ENCODE measurements around the gene CD164.
A peak's percentile ranks its signal among the peaks of the same experiment; 100 is the strongest.
"Not testable (repeated sequence)": the region's sequence is repeated elsewhere in the genome, so short reads cannot be mapped to it uniquely, and the experiment has no call there.

The CD164 gene

DNA sequence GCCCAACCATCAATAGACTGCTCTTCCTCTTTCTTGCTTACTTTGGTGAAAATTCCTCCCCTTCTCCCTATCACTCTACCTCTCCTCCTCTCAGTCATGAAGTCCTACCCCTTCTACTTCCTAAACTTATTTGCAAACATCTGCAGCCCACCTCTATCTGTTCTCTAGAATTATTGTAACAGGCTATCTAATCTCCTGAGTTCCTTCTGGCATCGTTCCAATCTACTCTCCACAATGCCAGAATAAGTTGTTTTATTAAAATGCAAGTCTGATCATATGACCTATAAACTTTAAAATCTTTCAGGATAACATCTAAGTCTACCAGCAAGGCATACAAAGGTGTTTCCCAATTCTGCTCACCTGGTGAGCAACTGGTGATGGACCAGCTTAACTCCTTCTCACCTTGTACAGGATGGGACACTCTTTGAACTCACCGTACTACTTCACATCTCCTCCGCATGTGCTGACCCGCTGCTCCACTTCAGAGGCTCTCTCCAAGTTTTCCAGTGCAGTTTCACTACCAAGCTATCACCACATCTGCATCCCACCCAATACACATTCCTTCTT, 7.9 kb downstream of the CD164 start:
- no peak for DNase-seq

DNA sequence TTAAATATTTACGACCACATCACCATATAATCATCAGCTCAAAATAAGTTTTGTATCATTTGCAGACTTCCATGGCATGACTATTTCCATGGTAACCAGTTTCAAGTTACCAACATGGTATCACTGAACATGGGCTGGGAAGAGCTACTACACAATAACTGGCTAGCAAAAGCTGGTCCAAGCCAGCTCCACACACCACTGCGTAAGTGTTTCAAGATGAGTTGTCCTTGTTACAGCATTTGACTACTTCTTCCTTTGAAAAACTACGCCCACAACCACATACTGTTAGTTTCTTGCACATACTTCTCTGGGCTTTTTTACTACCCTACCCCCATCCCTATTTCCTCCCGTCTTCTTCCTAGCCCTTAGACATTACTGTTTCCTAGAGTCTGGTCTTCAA, 8.5 kb downstream of the CD164 start:
- DNase-seq, result peak; percentile 80 to 90

DNA sequence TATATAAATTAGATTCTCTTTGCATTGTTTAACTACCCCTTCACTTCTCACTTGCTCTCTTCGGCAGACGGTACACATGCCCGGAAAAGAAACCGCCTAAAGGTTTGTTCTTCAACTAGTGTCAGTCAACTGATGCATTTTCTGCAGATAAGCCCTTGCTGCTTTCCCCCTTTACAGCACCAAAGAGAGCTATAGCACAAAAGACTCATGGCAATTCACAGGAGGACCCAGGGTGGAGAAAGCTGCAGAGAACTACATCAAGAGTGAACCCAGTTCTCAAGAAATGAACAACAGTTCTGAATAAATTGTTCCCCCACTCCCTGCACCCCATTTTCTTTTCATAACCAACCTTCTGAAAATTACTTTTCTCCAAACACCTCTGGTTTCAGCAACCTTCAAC, 8.9 kb downstream of the CD164 start:
- DNase-seq, result no peak

DNA sequence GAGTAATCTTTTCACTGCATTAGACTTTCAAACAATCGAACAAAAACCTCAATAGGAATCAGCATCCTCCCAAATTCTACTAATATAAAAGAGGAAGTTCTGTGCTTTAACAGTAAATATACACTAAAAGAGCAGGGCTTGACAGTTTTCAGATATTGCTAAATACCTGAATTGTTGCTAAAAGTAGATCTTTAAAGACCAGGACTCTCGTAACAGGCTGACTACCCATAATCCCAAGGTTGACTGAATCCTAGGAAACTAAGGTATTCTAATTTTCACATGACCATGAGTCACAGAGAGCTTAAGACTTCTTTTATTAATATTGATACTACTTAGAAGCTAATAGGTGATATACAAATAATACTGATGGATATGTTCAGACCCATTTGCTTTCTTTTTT, 10.1 kb downstream of the CD164 start:
- peak in 1 of 2 donors; percentile 45 for DNase-seq

DNA sequence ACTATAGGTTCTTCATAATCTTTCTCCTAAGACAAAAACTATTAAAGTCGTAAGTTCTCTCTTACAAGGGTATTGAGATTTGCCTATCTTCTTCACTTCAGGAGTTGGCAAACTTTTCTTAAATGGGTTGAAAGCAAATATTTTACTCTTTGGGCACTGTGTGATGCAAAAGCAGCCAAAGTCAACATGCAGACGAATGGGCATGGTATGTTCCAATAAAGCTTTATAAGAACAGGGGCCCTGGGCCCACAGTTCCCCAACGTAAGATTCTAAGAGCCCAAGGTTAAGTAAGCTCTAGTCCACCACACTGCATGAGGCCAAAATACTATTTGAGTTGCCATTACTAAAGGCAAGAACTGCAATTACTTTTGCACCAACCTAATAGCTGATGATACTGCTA, 11.5 kb downstream of the CD164 start:
- DNase-seq, result no peak

DNA sequence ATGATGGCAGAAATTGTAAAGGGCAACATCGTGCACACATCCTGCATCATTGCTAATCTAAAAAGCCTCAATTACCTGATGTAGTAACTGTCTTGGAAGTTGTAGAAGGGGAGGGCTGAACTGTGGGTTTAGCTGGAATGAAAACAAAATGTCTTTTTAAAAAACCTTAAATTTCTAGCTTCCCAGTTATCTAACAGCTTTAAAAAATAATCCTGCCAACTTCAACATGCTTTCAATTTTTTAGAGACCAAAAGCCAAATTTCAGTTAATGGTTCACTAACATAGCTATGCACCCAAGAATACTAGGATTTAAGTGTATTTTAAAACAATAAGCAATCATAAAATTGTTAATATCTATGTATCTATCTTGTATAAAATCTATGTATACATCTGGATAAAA, 11.9 kb downstream of the CD164 start:
- DNase-seq, result no peak

DNA sequence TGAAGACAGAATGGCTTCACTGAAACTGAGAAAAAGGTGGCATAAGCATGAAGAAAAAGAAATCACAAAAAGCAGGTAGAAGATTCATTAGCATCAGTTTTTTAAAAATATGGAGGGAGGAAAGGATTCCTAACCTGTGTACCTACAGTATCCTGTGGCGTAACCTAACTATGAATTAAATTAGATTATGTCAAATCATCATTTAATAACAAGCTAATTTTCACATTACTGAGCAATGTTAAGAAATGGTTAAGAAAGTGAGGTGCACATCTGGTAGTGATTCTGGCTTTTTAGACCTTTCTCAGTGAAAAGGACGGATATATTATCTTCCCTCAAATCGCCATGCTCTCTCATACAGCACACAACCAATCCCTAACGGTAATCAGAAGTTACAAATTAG, 12.5 kb downstream of the CD164 start:
- DNase-seq, result no peak

DNA sequence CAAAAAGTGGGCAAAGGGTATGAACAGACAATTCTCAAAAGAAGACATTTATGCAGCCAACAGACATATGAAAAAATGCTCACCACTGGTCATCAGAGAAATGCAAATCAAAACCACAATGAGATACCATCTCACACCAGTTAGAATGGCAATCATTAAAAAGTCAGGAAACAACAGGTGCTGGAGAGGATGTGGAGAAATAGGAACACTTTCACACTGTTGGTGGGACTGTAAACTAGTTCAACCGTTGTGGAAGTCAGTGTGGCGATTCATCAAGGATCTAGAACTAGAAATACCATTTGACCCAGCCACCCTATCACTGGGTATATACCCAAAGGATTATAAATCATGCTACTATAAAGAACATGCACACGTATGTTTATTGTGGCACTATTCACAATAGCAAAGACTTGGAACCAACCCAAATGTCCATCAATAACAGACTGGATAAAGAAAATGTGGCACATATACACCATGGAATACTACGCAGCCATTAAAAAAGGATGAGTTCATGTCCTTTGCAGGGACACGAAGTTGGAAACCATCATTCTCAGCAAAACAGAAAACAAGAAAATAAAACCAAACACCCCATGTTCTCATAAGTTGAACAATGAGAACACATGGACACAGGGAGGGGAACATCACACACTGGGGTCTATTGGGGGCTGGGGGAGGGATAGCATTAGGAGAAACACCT, 17.7 kb downstream of the CD164 start:
- not testable (repeated sequence) for DNase-seq

DNA sequence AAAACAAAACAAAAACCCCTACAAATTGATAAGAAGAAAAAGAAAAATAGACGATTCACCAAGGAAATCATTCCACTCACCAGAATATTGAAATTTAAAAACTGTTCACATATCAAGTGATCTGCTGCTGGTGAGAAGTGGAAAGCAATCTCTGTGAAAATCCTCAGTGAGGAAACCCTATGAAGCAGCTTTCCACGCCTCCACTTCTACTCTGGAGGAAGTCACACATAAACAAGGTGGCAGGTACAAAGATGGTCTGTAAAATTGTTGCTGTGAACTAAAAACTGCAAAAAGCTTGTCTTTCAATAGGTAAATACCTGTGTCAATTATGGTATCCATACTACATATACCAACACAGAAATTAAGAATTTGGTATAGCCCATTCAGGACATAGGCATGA, 18.5 kb downstream of the CD164 start:
- no peak for DNase-seq

DNA sequence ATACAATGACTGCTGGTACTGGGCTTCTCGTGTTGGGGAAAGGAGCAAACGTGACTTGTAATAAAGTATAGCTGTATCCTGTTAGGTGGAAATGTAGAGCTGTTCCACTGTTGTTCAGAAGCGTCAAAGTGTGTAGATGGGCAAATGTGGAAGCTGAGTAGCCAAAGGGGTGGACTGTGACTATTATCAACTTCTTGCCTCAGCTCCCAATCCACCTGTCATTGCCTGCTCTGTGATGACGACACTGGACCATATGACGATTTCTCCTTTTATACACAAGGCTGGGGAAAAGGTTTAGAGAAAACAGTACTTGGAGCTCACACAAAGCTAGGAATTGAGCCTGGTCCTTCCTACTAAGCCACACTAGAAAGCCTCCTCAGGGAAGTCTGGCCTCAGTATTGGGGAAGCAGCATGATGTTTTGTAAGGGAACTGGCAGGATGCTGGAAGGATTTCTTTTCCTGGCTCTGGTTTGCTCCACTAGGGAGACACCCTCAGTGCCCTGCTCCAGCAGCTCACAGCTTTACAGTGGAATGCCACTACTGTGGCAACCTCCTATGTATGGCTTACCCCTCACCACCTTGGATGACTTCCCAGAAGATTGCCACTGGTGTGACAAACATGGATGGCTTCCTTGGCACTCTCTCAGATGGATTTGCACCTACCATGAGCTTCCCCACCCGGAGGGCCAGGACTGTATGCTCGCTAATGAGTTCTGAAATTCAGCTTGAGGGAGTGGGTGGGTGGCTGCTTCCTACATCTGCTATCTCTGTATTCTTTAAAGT, 20.0 kb downstream of the CD164 start:
- DNase-seq, result no peak

DNA sequence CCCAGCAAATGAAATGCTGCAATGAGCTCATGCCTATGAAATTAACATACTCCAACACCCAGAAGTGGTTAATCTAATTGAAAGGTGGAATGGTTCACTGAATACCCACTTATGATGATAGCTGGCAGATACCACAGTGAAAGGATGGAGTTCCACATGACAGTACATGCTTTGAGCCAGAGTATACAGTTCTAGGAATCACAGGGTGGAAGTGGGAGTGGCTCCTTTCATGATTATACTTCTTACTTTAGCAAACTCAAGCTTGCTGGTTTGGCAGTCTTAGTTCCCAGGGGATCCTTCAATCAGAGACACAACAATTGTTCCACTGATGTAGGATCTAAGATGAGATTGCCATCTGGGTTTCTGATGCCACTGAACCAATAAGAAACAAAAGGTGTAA, 21.5 kb downstream of the CD164 start:
- no peak for DNase-seq

DNA sequence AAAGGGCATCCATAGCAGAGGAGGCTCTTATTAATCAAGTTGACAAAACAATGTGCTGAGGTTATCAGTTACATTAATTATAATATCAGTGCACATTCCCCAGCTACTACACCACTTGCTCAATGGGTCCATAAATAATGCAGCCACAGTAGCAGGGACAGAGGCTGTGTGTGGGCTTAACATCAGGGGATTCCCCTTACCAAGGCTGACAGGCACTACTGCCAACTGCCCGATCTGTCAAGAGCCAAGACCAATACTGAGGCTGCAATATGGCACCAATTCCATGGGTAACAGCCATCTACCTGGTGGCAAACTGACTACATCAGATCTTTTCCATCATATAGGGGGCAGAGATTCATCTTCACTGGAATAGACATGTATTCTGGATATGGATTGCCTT, 22.0 kb downstream of the CD164 start:
- DNase-seq, result no peak

DNA sequence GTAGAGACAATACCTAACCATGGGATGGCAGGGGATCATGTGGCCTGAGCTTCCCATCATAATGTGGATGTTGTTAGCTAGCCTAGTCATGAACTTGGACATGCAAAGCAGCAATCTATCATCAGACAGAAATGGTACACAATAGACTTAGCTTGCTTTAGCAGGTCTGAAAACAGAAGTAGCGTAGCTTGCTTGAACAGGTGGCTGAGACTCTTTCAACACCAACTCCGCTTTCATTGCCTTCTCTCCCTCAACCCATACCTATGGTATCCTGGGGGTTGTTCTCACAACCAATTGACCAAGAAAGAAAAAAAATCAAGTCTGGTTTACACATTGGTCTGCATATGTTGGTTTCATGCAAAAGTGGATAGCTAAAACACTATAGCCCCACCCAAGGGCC, 23.0 kb downstream of the CD164 start:
- no peak for DNase-seq

DNA sequence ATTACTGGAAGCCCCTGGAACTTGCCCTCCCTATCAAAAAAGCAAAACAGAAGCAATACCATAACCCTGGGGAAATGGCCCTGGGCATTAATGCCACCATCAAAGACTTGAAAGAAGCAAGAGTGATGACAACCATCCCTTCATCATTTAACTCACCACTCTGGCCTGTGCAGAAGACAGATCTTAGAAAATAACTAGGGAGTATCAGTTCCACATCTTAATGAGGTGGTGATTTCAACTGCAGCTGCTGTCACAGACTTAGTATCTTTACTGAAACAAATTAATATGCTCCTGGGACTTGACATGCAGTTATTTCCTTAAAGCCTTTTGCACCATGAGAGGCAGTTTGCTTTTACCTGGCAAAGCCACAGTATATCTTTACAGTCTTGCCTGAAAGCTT, 24.1 kb downstream of the CD164 start:
- DNase-seq, result no peak

DNA sequence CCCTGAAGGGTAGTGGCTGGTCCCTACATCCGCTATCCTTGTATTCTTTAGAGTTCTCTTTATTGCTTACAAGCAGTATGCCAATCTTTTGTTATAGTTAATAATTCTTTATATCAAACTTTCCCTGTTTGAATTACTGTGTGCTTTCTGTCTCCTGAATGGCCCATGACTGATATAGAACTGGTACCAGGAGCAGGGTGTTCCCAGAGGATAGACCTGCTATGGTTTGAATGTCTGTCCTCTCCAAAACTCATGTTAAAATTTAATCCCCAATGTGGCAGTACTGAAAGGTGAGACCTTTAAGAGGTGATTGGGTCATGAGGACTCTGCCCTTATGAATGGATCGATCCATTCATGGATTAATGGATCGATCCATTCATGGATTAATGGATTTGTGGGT, 26.0 kb downstream of the CD164 start:
- no peak for DNase-seq

DNA sequence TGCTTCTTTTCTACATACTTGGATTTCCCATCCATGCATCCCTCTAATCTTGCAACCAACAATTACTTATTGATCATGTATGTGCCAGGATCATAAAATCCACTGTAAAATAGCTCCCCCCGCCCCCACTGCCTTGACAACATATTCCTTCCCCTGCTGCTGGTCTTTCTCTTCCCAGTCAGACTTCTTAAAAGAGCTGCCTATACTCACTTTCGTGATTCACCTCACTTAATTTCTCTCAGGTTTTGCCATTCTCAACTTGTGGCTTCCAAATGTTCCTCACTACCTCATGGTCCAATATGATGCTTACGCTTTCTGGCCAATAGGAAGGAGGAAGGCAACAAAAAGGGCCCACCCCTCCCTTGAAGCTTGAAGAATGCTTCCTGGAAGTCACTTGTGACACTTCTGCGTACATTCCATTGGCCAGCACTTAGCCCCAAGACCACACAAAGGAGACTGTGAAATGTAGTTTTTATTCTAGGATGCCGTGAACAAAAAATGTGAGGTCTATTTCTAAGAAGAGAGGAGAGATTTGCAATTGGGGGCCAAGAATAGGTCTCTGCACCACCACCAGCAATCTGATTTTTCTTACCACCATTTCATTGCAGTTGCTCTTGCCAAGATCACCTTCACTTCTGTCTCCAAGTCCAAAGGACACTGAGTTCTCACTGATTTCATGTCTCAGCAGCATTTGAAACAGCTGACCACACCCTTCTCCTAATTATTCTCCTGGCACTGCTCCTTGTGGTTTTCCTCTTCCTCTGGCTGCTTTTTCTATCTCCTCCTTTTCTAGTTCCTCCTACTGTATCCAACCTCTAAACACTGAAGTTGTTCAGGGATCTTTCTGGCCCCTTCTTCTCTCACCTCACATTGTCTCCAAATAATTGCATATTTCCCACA, 30.8 kb downstream of the CD164 start:
- DNase-seq, result peak in 1 of 2 donors; percentile 34

DNA sequence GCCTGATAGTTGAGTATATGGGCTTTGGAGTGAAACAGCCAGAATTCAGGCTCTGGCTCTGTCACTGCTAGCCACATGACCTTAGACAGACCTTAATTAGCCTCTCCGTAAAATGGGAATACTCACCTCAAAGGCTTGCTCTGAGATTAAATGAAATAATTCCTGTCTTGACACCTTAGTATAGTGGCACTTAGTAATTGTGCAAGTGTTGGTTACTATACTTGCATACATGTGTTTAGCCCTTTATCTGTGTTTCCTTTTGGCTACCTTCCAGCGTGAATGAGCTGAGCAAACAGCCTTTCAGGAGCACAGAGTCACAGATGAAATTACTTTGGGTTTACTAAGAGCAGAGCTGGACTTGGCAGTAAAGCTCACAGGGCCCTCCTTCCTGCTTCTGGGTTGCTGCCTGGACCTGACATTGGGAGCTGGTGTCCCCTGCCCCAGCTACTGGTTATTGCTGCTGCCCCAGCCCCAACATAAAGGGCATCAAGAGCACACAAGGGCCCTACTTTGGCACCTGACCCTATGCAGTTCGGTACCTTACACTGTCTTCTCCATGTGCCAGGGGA, 32.8 kb downstream of the CD164 start:
- DNase-seq, result no peak

DNA sequence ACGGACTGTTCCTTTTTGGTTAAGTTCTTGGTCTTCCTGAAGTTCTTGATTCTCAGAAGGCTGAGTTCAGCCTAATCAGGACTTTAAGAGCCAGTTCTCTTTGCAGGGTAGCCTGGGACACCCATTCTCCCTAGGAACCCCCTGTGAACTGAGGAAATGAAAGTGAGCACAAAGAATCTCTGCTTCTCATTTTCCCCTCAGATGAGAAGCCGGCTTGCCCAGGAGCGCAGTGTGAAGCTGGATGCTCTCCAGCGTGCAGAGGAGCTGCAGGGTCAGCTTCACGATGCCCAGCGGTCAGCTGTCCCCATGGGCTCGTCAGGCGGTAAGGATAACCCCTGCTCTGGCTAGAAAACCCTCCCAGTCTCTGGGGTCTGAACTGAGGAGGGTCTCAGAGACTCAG, 34.0 kb downstream of the CD164 start:
- DNase-seq, result no peak

DNA sequence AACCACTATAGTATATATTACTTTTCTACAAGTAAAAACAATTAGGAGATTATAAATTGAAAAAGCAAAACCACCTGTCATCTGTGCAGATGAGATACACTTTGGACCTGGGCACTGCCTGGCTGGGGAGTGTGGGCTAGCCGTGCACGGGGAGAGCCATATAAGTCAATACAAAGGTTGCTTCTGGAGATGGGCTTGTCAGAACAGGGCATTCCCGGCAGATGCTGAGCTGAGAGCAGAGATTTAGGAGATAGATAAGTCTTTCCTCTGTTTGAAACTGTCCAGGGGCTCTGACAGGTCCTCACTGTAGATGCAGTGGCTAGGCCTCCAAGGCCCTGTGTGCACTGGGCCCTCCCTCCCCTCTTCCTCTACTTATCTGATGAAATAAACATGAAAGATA, 34.5 kb downstream of the CD164 start:
- no peak for DNase-seq

DNA sequence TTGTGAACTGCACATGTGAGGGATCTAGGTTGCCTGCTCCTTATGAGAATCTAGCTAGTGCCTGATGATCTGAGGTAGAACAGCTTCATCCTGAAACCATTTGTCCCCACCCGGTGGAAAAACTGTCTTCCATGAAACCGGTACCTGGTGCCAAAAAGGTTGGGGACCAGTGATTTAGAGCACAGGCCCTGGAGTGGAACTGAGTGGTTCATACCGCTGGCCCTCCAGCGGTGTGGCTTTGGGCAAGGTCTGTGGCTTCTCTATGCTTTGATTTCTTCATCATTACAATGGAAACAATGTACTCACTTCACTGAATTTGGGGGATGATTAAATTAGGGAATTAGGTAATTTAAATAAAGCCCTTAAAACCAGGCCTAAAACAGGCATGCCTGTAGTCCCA, 36.3 kb downstream of the CD164 start:
- DNase-seq, result no peak

DNA sequence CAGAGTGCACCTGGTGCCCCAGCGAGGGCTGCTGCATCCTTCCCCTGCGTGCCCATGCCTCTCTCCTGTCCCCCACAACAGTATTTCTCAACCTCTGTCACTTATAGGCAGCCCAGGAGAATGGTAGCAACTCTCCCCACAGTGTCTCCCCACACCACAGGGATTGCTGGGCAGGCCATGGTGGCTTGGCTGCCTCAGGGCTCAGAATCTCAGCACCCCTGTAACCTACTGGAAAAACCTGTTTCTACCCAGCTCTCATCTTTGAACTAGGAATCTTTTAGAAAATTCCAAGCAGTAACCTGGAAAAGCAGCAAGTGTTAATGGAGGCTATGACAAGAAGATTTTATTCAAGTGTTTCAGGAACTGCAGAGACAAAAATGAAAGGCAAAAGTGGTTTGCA, 38.0 kb downstream of the CD164 start:
- no peak for DNase-seq

DNA sequence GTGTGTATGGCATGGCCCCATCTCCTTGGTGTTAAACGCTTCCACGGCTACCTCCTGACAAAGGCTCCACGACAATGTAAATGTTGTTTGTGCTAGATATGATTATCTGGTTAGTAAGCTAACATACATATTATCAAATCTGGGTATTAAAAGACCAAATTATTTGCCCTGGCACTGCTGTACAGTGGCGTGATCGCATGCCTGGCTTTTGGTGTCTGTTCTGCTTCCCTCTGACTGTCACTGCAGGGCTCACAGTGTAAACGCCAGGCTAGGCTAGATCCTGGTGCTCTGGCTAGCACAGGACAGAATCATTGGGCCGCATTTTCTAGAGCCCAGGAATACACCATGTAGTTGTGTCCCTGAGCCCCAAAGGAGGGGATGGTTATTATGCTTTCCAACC, 38.7 kb downstream of the CD164 start:
- DNase-seq, result no peak

DNA sequence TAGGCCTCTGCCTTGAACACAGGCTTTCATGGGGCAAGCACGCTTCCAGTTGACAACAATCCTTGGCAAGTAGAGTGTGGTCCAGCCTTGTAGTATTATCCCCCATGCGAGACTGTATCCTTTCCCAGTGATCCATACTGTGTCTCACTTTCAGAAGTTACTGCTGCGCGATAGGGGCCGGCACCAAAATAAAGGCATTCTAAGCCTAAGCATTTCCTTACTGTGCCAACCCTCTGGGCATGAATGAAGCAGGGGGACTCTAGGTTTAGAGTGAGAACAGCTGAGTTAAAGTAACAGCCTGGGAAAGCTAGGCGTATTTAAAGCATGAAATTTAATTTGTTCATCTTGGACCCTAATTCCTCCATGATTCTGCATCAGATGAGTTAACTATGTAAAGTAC, 39.4 kb downstream of the CD164 start:
- no peak for DNase-seq

Measured in inflammatory macrophage treated with lipopolysaccharide for 1 hour (primary cell).